ENCODE results near the gene ITPR2.

- TF ChIP-seq CHD2 (IDR thresholded peaks at IDR 0.05; ENCODE audit: low read length, partially characterized antibody) (no peak), EP300 (IDR thresholded peaks at IDR 0.05) (no peak), CTCF (IDR thresholded peaks at IDR 0.05) (no peak)
Observed at GRCh38 chr12:26643532-26644315, 189.3 kb downstream of the ITPR2 start.

Data from A549 (cell line).